Bronchial epithelial cell (primary cell): Measurements from ENCODE around the gene LAG3. TPM values are rescaled to one million over a fixed set of nuclear protein-coding genes. Genes with fewer than 3 reads are reported as not detected.

Experiments used
- DNase-seq: peaks from one replicate; pipeline ENCODE4 v3.0.0-alpha.2; 2010; ENCODE audit warnings: low read depth
- FAIRE-seq: peaks from 2 replicates; lab custom pipeline; 2011; peaks lifted over from hg19 to GRCh38; lab: Jason Lieb, UNC
- H3K27me3 ChIP-seq: 2 replicates; pipeline ENCODE4 v1.5.1; 2011; ENCODE audit warnings: low read length; ENCODE audit not compliant: control insufficient read depth, insufficient read depth
- H3K36me3 ChIP-seq: 2 replicates; pipeline ENCODE4 v1.5.1; 2011; ENCODE audit warnings: low read length; ENCODE audit not compliant: control insufficient read depth, insufficient read depth
- H3K4me3 ChIP-seq: 2 replicates; pipeline ENCODE4 v1.5.1; 2011; ENCODE audit warnings: mild to moderate bottlenecking, low read depth, low read length, control low read depth
- total RNA-seq: library from RNA; depleted of rRNA; stranded (reverse); fragments of >200 nt; gene quantifications from 2 replicates; pipeline ENCODE4 v1.2.1, GENCODE V29; 2014
- TF ChIP-seq, protein P1 (sequence below): IDR thresholded peaks from 2 replicates; pipeline ENCODE4 v1.5.1; 2011; ENCODE audit warnings: mild to moderate bottlenecking, moderate library complexity, low read length, control low read depth, inconsistent platforms; ENCODE audit not compliant: insufficient read depth, severe bottlenecking

The LAG3 gene
- total RNA-seq, 1 donor from 2014 or later, result not detected

DNA sequence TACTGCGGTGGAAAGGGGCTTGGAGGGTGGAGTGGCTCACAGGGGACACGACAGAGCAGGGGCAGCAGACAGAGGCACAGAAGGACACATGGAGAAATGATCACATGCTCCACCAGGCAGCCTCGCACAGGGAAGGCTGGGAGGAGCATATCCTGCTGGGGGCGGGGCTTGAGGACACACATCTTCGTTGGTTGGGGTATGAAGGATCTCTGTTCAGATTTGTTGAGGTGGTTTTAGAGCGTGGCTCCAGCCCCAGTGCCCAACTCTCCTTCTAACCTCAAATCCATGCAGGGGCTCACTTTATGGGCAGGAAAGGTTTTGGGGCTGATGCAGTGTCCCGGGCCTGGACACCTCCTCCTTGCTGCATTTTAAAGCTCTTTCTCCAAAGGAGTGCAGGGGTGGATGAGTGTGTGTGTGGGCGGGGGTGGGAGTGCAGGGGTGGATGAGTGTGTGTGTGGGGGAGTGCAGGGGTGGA lies 55.2 kb downstream of the LAG3 start:
- TF ChIP-seq, protein P1, sequence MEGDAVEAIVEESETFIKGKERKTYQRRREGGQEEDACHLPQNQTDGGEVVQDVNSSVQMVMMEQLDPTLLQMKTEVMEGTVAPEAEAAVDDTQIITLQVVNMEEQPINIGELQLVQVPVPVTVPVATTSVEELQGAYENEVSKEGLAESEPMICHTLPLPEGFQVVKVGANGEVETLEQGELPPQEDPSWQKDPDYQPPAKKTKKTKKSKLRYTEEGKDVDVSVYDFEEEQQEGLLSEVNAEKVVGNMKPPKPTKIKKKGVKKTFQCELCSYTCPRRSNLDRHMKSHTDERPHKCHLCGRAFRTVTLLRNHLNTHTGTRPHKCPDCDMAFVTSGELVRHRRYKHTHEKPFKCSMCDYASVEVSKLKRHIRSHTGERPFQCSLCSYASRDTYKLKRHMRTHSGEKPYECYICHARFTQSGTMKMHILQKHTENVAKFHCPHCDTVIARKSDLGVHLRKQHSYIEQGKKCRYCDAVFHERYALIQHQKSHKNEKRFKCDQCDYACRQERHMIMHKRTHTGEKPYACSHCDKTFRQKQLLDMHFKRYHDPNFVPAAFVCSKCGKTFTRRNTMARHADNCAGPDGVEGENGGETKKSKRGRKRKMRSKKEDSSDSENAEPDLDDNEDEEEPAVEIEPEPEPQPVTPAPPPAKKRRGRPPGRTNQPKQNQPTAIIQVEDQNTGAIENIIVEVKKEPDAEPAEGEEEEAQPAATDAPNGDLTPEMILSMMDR, result no peak
- H3K27me3 ChIP-seq, result peaks cover 8% of the 10 kb centered on the region
- FAIRE-seq (peak; percentile 79), DNase-seq (peak; percentile 56)
- H3K4me3 ChIP-seq, result no peak overlapping the region
- H3K36me3 ChIP-seq, result peaks cover 2% of the 10 kb centered on the region

Other genes with a start within 250 kb of the LAG3 start
- 5,048 and 6,753 TPM in 2 replicates for gene GAPDH, start 238.0 kb upstream of the LAG3 start, total RNA-seq
- 0.51 and 0.53 TPM in 2 replicates for gene IFFO1, start 216.5 kb upstream of the LAG3 start, total RNA-seq
- 26.5 and 33.4 TPM in 2 replicates for gene NOP2, start 204.2 kb upstream of the LAG3 start, total RNA-seq
- 107 and 121 TPM in 2 replicates for gene CHD4, start 165.1 kb upstream of the LAG3 start, total RNA-seq
- gene LPAR5, start 136.6 kb upstream of the LAG3 start, total RNA-seq, result 2.1 and 4.1 TPM in 2 replicates
- under 0.01 and 0.51 TPM in 2 replicates for gene ACRBP, start 125.1 kb upstream of the LAG3 start, total RNA-seq
- 15.3 and 22.0 TPM in 2 replicates for gene ING4, start 109.4 kb upstream of the LAG3 start, total RNA-seq
- gene ZNF384, start 83.1 kb upstream of the LAG3 start, total RNA-seq, result 5.3 and 7.0 TPM in 2 replicates
- not detected in 2 replicates for gene PIANP, start 71.7 kb upstream of the LAG3 start, total RNA-seq
- 63.7 and 86.0 TPM in 2 replicates for gene COPS7A, start 48.5 kb upstream of the LAG3 start, total RNA-seq
- 136 and 180 TPM in 2 replicates for gene MLF2, start 19.4 kb upstream of the LAG3 start, total RNA-seq
- 17.6 and 35.3 TPM in 2 replicates for gene PTMS, start 6.2 kb upstream of the LAG3 start, total RNA-seq
- gene CD4, start 17.0 kb downstream of the LAG3 start, total RNA-seq, result not detected in 2 replicates
- not detected in 2 replicates for gene GPR162, start 49.3 kb downstream of the LAG3 start, total RNA-seq
- gene P3H3, start 55.9 kb downstream of the LAG3 start, total RNA-seq, result 11.3 and 20.0 TPM in 2 replicates
- 0.38 and 0.53 TPM in 2 replicates for gene GNB3, start 68.4 kb downstream of the LAG3 start, total RNA-seq
- gene CDCA3, start 78.8 kb downstream of the LAG3 start, total RNA-seq, result 0.26 and 0.51 TPM in 2 replicates
- gene USP5, start 79.6 kb downstream of the LAG3 start, total RNA-seq, result 45.0 and 46.9 TPM in 2 replicates
- 1,194 and 1,306 TPM in 2 replicates for gene TPI1, start 95.0 kb downstream of the LAG3 start, total RNA-seq
- 7.9 and 12.5 TPM in 2 replicates for gene SPSB2, start 100.8 kb downstream of the LAG3 start, total RNA-seq
- 11.6 and 12.8 TPM in 2 replicates for gene LRRC23, start 132.3 kb downstream of the LAG3 start, total RNA-seq
- 9.0 and 10.0 TPM in 2 replicates for gene ENO2, start 142.1 kb downstream of the LAG3 start, total RNA-seq
- gene ATN1, start 155.4 kb downstream of the LAG3 start, total RNA-seq, result 4.9 and 7.1 TPM in 2 replicates
- not detected in 2 replicates for gene RNU7-1, start 171.3 kb downstream of the LAG3 start, total RNA-seq
- gene C12orf57, start 171.5 kb downstream of the LAG3 start, total RNA-seq, result 92.2 and 161 TPM in 2 replicates
- gene PTPN6, start 178.8 kb downstream of the LAG3 start, total RNA-seq, result 10.9 and 12.4 TPM in 2 replicates
- 83.7 and 189 TPM in 2 replicates for gene PHB2, start 198.1 kb downstream of the LAG3 start, total RNA-seq
- 68.2 and 68.4 TPM in 2 replicates for gene EMG1, start 198.4 kb downstream of the LAG3 start, total RNA-seq
- 7.9 and 13.3 TPM in 2 replicates for gene LPCAT3, start 246.0 kb downstream of the LAG3 start, total RNA-seq